Stomach (tissue), 4 donors: ENCODE data around the gene TIGAR.

Source experiments
- EP300 ChIP-seq: sonication (generic); formaldehyde crosslinking; IDR thresholded peaks from one replicate; pipeline ENCODE4 v1.6.1; 2017; ENCODE audit warnings: antibody characterized with exemption
- POLR2A ChIP-seq, 4 donors: fragments of 450-650 bp; IDR thresholded peaks; one replicate each; pipeline ENCODE4 v1.6.1; 2016; ENCODE audit warnings: antibody characterized with exemption in 4 of 4, control low read depth in 2 of 4, mild to moderate bottlenecking in 1 of 4, moderate library complexity in 1 of 4
- POLR2AphosphoS5 ChIP-seq, 3 donors: sonication (generic); formaldehyde crosslinking; IDR thresholded peaks; one replicate each; pipeline ENCODE4 v1.6.1; 2016; ENCODE audit warnings: antibody characterized with exemption in 3 of 3
- TF ChIP-seq, protein P1 (sequence below), 7 experiments: fragments of 450-650 bp in 4 of 7; fragments of 200-600 bp in 3 of 7; sonication (generic) in 3 of 7; IDR thresholded peaks; one replicate each; pipeline ENCODE4 v1.5.1; 2016 to 2019; ENCODE audit warnings: antibody characterized with exemption in 7 of 7, control low read depth in 2 of 7, mild to moderate bottlenecking in 1 of 7

DNA sequence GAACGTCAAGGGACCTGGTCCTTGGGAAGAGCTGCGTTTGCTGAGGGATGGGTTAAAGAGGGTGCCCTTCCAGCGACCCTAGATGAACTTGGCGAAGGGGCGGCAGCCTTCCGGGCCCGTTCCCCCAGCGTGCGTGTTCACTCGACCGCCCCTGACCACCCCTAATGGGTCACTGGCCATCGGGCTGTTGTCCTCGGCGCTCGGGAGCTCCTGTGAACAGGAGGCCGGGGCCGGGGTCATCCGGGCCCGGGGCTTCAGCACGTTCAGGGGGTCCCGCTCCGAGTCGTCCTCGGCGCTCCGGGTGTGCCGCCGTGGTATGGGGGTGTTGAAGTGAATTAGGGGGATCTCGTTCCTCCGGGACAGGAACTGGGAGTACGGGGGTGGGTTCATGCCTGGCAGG, 49.3 kb downstream of the TIGAR start:
- TF ChIP-seq, protein P1, sequence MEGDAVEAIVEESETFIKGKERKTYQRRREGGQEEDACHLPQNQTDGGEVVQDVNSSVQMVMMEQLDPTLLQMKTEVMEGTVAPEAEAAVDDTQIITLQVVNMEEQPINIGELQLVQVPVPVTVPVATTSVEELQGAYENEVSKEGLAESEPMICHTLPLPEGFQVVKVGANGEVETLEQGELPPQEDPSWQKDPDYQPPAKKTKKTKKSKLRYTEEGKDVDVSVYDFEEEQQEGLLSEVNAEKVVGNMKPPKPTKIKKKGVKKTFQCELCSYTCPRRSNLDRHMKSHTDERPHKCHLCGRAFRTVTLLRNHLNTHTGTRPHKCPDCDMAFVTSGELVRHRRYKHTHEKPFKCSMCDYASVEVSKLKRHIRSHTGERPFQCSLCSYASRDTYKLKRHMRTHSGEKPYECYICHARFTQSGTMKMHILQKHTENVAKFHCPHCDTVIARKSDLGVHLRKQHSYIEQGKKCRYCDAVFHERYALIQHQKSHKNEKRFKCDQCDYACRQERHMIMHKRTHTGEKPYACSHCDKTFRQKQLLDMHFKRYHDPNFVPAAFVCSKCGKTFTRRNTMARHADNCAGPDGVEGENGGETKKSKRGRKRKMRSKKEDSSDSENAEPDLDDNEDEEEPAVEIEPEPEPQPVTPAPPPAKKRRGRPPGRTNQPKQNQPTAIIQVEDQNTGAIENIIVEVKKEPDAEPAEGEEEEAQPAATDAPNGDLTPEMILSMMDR (IDR thresholded peaks at IDR 0.05): no peak
- no peak for TF ChIP-seq POLR2A (IDR thresholded peaks at IDR 0.05)
- no peak for TF ChIP-seq POLR2AphosphoS5 (IDR thresholded peaks at IDR 0.05)
- no peak for TF ChIP-seq EP300
